Fibroblast of lung (primary cell): ENCODE measurements around the gene ABHD3.

ENCODE experiments used
- EZH2 ChIP-seq: IDR thresholded peaks from 2 replicates; pipeline ENCODE4 v1.5.1; 2012; ENCODE audit warnings: low read length, control low read depth, mild to moderate bottlenecking; ENCODE audit errors: missing control alignments
- TF ChIP-seq, protein P1 (sequence below), 2 donors: IDR thresholded peaks in 1 of 2; conservative IDR thresholded peaks in 1 of 2; 1 replicate in 1 of 2; 2 replicates in 1 of 2; pipeline ENCODE4 v1.5.1; 2011 to 2012; ENCODE audit warnings: low read length in 2 of 2, control low read depth in 1 of 2, inconsistent platforms in 1 of 2, low read depth in 1 of 2, mild to moderate bottlenecking in 1 of 2

DNA sequence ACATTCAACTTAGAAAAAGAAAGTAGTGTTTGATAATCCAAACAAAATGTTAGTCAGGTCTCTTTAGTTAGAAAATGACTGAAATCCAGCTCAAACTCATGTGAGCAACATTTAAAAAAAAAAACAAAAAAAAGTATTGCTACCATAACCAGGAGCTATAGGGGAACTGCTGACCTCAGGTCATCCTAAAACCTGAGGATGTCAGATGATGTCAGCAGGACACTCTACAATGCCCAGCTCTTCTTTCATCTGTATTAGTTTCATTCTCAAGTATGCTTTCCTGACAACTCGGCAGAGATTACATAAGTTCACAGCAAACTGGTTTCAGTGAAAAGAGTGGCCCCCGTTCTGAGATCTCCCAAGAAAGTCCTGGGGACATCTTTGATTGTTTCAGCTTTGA lies 99.9 kb downstream of the ABHD3 start:
- TF ChIP-seq, protein P1, sequence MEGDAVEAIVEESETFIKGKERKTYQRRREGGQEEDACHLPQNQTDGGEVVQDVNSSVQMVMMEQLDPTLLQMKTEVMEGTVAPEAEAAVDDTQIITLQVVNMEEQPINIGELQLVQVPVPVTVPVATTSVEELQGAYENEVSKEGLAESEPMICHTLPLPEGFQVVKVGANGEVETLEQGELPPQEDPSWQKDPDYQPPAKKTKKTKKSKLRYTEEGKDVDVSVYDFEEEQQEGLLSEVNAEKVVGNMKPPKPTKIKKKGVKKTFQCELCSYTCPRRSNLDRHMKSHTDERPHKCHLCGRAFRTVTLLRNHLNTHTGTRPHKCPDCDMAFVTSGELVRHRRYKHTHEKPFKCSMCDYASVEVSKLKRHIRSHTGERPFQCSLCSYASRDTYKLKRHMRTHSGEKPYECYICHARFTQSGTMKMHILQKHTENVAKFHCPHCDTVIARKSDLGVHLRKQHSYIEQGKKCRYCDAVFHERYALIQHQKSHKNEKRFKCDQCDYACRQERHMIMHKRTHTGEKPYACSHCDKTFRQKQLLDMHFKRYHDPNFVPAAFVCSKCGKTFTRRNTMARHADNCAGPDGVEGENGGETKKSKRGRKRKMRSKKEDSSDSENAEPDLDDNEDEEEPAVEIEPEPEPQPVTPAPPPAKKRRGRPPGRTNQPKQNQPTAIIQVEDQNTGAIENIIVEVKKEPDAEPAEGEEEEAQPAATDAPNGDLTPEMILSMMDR (conservative IDR thresholded peaks at IDR 0.05 in 1 of 2, IDR thresholded peaks at IDR 0.05 in 1 of 2; ENCODE audit: low read depth in 1 of 2, low read length in 2 of 2) = no peak
- no peak for TF ChIP-seq EZH2
